GM19463 (cell line): ENCODE data around the gene TLCD3B.
"Not testable (repeated sequence)": the region's sequence is repeated elsewhere in the genome, so short reads cannot be mapped to it uniquely, and the experiment has no call there.

Experiments used
- ATAC-seq: cut with Tn5 transposase; IDR thresholded peaks from one replicate; pipeline ENCODE4 v1.9.1; 2021; ENCODE audit warnings: mild to moderate bottlenecking, moderate library complexity; ENCODE audit not compliant: unreplicated experiment

Gene TLCD3B

DNA sequence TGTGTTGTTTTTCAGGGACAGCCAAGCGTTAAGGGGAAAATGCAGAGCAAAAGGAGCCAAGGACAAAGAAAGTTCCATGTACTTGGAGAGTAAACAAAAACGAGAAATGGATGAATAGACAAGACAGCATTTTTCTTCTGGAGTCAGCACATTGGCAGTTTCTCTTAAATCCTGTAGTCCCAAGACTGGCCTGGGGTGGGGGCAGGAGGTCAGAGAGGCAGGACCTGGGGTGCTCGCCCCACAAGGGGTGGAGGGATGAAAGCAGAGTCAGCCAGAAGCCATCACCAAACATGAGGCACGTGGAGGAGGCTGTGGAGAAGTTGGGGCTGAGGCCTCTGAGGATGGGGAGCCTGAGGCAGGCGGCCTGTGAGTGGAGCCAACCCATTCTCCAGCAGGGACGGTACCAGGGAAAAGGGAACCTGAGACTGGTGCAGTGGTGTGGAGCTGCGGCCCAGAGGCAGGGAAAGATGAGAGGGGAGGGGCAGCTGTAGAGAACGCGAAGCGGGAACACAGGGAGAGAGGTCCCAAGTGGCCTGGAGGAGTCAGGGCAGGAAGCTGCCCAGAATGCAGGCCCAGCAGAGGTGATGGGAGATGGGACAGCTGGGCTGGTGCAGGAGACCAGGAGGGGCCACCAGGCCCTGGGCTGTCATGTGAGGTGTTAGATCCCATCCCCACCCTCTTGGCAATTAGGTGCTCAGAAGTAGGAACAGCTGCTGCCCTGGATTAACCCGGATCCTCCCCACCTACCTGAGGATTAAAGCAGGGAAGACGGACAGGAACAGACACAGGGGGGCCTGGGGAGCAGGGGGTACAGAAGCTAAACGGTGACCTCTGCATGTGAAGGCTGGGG lies 3.3 kb downstream of the TLCD3B start:
- no peak for ATAC-seq

- no peak for ATAC-seq
Measured at GRCh38 chr16:30026449-30026848, 4.6 kb downstream of the TLCD3B start.

- ATAC-seq = no peak
Measured at GRCh38 chr16:30025574-30025973, 5.5 kb downstream of the TLCD3B start.

- no peak for ATAC-seq
Measured at GRCh38 chr16:30025156-30025555, 5.9 kb downstream of the TLCD3B start.

DNA sequence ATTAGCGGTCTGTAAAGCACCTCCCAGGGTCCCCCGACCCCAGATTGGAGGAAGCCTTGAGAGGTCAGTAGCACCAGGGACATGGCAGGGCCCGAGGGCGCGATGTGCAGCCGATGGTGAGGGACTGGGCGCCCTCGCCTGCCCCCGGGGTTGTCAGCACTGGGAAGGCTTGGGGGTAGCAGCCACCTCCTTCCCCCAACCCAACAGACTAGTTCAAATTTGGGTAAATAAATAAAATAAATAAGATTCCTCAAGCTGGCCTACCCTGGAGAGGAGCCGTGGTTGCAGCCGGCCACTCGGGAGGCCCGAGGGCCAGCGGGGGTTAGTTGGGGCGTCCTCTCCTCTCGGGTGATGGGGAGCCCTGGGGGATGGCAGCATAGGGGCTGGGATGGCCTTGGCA lies 6.6 kb downstream of the TLCD3B start:
- ATAC-seq = no peak

DNA sequence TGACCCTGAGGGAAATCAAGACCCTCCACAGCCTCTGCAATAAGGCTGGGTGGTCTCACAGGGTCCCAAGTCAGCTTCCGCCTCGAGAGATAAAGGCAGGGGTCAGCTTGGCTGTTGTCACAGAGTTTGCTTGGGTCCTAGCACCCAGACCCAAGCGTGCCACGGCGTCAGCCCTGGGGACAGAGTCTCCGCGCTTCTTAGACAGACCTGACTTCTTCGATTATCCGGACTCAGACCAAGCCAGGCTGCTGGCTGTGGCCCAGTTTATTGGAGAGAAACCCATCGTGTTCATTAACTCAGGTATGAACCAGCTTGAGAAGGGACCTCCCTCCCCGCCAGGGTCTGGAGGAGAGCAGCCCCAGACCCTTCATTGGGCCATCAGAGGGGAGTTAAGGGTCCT lies 7.5 kb downstream of the TLCD3B start:
- no peak for ATAC-seq

GRCh38 chr16:30022887-30023286 lies 8.2 kb downstream of the TLCD3B start, which contains the start of gene C16orf92:
Gene C16orf92 (plus strand): TSS chr16:30023198. CDS start chr16:30023341, 143 bp downstream.
- no peak for ATAC-seq

DNA sequence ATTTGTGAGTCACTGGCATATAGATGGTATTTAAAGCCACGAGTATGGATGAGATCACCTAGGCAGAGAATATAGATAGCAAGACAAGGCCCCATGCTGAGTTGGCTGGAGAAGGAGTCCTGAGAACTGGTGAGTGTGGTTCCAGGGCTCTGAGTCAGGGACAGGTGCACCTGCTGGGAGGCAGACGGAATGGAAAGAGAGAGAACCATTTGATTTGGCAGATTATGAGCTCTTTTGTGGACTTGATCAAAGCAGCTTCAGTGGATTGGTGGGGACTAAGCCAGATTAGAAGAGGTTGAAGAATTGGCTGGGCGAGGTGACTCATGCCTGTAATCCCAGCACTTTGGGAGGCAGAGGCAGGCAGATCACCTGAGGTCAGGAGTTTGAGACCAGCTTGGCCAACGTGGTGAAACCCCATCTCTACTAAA lies 12.3 kb downstream of the TLCD3B start:
- no peak for ATAC-seq

DNA sequence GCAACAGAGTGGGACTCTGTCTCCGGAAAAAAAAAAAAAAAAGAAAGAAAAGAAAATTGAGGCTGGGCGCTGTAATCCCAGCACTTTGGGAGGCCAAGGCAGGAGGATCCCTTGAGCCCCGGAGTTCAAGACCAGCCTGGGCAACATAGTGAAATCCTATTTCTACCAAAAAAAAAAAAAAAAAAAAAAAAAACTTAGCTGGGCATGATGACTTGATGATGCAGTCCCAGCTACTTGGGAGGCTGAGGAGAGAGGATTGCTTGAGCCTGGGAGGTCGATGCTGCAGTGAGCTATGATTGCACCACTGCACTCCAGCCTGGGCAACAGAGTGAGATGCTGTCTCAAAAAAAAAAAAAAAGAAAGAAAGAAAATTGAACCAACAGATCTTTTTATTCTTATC lies 13.1 kb downstream of the TLCD3B start:
- ATAC-seq = not testable (repeated sequence)

- no peak for ATAC-seq
Measured at GRCh38 chr16:30017277-30017656, 13.8 kb downstream of the TLCD3B start.

GRCh38 chr16:30016555-30017276 lies 14.4 kb downstream of the TLCD3B start:
- ATAC-seq = no peak

- ATAC-seq = not testable (repeated sequence)
Measured at GRCh38 chr16:30015450-30015849, 15.6 kb downstream of the TLCD3B start.

DNA sequence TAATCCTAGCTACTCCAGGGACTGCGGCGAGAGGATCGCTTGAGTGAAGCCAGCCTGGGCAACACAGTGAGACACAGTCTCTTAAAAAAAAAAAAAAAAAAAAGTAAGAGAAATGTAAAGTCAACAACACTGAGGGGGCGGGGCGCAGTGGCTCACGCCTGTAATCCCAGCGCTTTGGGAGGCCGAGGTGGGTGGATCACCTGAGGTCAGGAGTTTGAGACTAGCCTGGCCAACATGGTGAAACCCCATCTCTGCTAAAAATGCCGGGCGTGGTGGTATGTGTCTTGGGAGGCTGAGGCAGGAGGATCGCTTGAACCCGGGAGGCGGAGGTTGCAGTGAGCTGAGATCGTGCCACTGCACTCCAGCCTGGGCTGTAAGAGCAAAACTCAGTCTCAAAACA lies 18.5 kb downstream of the TLCD3B start:
- not testable (repeated sequence) for ATAC-seq

DNA sequence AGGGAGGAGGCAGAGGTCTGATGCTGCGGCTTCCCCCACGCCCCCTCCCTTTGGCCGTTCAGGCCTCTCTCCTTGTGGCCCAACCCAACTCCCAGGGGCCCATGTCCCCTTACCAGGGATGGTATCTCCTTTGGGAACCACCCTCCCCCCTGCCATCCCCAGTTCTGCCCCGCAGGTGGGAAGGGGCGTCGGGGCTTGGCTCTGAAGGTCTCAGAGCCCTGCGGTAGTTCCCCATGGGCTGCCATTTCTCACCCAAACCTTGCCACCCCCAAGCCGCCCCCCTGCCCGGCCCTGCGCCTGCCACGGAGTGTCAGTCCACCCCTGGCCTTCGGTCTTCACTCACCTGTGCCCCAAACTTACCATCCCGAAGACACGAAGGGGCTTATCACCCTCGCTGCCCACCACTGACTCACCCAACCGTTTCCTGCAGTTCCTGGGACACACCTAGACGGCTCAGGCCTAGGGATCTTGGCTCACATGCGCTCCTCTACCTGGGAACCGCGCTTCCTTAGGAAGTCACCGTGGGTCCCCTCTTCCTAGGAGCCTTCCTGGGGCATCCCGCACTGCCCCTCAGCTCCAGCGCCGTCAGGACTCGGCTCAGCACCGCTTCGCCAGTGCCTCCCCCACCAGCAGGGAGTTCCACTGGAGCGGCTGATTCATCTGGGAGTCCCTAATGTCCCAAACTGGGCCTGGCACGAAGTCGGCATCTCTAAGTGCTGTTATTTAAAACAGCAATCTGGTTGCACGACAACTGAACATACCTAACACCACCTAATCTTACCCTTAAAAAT lies 19.2 kb downstream of the TLCD3B start:
- ATAC-seq = no peak

DNA sequence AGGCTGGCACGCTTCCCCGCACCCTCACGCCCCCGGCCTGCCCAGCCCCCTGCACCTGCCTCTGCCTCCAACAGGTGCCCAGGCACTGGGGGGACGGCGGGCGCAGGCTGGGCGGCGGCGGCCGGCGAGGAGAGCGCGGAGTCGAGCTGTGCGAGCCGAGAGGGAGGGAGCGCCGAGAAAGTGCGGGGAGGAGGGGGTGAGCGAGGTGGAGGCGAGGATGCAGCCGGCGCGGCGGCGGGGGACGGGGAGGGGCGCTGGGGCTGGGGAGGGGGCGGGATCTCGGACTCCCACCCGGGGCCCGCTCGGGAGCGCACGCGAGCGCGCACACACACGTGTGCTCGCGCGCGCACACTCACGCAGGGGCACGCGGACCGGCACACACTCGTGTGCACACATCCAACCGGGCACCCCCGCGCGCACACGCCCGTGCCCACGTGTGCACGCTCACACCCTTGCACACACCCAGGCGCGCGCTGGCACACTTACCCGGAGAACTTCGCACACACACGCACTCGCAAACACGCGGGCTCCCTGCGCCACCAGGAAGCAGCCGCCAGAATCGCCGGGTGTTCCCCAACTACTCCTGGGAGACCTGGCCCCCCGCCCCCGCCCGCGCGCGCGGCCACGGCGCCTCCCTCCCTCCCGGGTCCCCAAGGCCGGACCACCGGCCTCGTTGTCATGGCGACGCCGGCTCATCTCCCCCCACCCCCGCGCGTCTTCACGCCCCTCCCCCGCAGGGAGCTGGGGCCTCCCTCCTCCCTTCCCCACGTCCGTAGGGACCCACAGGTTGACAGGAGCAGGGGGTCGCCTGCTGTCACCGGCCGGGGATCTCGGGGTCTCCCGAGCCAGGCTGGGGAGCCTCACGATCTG lies 20.0 kb downstream of the TLCD3B start, which contains the start of gene DOC2A:
DOC2A (minus strand) TSS at position 184 of the 870 bp plus-strand sequence. CDS start 805 bp downstream, outside the sequence.
- ATAC-seq = no peak

DNA sequence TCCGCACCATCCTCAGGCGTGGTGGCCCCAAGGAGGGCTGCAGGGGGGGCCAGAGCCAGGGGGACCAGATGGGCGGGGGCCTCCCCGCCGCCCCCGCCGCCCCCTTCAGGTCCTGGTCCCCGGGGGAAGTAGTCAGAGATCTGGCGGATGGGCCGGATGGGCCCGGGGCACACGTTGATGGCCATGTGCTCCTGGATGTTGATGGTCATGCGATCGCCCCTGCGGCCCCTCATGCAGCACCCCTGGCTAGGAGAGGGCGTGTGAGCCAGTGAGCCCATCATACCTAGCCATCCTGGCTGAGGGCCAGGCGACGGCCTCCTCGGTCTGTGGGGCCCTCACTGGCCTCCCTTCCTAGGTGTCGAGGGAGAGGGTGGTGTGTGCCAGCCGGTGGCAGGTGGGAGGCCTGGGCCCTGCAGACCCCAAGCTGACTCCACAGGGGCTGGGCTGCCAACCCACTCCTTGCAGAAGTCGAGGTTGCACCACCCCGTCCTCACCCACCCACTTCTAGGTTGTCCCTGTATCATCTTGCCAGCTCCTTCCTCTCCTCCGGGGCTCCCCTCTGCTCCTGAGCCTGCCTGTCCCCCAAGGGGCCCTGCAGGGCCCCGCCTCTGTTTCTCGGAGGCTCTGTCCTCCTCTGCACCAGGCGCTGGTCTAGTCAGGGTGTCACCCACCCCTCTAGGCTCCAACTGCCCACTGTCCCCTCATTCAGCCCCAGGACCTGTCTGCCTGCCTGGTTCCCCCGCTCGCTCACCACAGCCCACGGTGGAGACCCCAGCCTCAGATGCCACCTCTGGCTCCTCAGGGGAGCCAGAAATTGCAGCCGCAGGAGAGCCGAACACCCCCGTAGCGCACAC lies 20.9 kb downstream of the TLCD3B start:
- ATAC-seq = no peak

GRCh38 chr16:30009085-30009862 lies 21.8 kb downstream of the TLCD3B start:
- ATAC-seq = no peak

GRCh38 chr16:30007378-30007895 lies 23.6 kb downstream of the TLCD3B start:
- no peak for ATAC-seq
